ENCODE data around the gene TDRD12.
"Not testable (repeated sequence)": the region's sequence is repeated elsewhere in the genome, so short reads cannot be mapped to it uniquely, and the experiment has no call there.

TDRD12 gene

DNA sequence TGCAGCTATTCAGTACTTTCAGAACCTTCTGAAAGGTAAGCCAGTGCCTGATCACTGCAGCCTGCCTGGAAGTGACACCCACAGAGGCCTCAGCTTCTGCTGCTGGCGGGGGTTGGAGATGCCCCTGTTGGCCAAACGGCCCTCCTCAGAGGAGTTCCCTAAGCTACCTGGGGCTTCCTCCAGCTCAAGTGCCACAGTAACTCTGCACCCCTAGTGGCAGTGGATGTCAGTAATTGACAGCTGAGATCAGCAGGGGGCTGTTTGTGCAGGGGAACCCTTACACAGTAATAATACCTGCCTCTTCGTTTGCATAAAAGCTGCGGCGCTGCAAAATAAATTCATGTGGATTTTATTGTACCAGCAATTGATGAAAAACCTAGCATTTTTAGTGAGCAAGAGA, 28.9 kb downstream of the TDRD12 start:
- FAIRE-seq, result no peak

DNA sequence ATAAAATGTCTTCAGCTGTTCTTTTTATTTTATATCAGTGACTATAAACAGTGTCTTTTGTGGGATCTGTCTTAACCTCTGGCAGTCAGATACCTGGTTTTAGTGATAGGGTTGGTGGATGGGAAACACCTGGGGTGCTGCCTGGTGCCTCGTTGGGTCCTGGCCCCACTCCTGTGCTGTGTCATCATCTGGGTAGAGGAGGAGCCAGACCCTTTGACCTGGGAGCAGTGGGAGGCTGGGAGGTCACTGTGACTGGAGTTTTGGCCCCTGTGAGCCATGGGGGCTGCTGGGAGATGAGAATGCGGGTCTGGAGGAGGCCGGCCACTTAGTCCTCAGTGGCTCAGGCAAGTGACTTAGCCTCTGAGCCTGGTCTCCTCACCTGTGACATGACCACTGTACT, 29.4 kb downstream of the TDRD12 start:
- FAIRE-seq, result no peak

DNA sequence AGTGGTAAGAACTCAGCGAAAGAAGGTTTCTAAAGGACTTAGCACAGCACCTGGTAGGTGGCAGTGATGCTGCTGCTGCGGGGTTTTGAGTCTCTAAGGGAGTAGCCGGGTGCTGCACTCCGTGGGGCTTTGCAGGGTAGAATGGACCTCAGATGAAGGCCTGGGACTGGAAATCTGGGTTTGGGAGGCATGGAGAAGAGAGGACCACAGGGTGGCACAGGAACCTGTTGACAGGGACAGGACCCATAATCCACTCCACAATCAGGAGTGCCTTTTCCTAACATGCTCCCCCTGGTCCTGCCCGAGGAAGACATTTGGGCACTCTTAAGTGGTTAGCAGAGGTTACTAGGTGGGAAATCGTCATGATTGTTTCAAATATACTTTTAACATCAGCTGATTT, 29.8 kb downstream of the TDRD12 start:
- FAIRE-seq, result no peak

DNA sequence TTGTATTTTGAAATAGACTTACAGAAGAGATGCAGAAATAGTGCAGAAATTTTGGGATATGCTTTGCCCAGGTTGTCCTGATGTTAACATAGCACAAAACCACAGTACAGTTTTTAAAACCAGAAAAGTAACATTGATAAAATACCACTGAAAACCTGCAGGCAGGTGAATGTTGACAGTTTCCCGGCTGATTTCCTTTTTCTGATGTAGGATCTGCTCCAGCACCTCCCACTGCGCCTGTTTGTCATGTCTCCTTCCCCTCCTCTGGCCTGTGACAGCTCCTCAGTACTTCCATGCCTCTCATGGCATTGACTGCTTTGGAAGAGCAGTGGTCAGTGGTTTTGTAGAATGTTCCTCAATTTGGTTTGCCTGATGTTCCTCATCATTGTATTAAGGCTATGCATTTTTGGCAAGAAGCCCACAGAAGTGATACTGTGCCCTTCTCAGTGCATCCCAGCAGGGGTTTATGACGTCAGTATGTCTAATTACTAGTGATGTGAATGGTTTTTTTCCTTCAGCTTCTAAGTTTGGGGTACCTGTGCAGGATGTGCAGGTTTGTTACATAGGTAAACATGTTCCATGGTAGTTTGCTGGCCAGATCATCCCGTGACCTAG, 31.0 kb downstream of the TDRD12 start:
- no peak for FAIRE-seq

DNA sequence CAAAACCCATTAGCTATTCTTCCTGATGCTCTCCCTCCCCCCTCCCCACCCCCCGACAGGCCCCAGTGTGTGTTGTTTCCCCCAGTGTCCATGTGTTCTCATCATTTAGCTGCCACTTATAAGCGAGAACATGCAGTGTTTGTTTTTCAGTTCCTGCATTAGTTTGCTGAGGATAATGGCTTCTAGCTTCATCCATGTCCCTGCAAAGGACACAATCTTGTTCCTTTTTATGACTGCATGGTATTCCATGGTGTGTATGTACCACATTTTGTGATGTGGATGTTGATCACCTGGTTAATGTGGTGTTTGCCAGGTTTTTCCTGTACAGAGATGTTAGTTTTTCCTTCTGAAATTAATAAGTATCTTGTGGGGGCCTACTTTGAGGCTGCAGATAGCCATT, 31.5 kb downstream of the TDRD12 start:
- FAIRE-seq, result no peak

DNA sequence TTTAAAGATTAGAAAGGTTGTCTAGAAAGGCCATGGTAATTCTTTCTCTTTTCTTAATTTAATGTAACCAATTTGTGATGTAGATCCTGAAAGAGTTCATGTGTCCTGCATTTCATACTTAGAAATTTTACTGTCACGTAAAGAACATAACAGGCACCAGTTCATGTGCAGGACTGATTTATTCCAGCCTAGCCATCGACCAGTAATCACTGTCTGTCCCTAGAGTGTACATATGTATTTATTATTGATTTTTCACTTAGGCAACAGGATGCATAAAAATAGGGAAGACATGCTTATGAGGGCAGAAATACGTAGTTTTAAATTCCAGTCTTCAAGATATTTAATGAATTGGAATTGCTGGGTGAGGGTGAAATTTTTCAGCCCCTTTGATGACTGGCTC, 37.6 kb downstream of the TDRD12 start:
- no peak for FAIRE-seq

DNA sequence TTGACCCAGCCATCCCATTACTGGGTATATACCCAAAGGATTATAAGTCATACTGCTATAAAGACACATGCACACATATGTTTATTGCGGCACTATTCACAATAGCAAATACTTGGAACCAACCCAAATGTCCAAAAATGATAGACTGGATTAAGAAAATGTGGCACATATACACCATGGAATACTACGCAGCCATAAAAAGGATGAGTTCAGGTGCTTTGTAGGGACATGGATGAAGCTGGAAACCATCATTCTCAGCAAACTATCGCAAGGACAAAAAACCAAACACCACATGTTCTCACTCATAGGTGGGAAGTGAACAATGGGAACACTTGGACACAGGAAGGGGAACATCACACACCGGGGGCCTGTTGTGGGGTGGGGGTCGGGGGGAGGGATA, 45.8 kb downstream of the TDRD12 start:
- not testable (repeated sequence) for FAIRE-seq

DNA sequence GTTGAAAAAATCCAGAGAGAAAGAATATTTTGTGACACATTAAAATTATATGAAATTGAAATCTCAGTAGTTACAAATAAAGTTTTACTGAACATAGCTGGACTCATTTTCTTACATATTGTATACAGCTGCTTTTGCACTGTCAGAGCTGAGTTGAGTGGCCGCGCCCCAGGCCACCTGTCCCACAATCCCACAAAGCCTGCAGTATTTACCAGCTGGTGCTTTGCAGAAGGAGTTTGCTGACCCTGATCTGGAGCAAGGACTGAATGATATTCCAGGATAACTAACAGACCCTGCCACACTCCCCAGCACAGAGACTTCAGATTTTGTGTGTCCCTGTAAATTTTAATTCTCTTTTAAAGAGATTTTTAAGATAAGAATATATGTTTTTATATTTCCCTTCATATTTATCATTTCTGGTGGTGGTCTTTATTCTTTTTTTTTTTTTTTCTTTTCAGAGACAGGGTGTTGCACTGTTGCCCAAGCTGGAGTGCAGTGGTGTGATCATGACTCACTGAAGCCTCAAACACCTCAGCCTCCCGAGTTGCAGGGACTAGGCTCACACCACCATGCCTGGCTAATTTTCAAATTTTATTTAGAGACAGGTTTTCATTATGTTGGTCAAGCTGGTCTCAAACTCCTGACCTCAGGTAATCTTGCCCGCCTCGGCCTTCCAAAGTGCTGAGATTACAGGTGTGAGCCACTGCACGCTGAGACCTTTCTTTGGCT, 48.5 kb downstream of the TDRD12 start:
- FAIRE-seq, result no peak

DNA sequence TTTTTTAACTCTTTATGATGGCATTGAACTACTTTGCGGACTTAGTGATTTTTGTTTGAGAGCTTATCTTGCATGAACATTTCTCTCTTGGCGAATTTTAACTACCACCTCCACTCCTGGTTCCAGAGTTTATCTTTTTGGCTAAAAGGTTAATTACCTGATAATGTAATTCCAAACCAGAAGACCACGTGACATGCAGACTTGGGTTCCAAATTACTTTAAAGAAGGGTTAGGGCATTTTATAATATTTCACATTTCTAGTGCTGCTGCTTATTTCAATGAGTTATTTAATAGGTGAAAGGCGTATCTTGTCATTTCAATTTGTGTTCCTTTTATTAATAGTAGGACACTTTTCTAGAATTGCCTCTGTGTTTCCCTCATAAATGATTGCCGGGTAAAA, 52.0 kb downstream of the TDRD12 start:
- no peak for FAIRE-seq

DNA sequence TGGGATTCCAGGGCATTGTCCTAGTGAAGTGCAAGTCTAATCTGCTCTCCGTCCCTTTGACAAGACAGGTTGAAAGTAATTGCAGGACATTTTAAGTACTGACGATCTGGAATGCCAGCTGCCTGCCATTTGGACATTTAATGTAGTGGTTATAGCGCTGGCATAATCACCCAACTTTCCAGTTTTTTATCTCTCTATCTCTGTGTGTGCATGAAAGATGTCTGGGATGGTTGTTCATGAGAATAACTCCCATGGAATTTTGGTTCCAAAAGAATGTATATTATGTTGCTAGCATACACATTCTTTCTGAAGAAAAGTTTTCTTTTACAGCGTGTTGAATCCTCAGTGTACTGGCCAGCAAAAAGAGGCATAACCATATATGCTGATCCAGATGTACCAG, 53.6 kb downstream of the TDRD12 start:
- FAIRE-seq, result no peak

DNA sequence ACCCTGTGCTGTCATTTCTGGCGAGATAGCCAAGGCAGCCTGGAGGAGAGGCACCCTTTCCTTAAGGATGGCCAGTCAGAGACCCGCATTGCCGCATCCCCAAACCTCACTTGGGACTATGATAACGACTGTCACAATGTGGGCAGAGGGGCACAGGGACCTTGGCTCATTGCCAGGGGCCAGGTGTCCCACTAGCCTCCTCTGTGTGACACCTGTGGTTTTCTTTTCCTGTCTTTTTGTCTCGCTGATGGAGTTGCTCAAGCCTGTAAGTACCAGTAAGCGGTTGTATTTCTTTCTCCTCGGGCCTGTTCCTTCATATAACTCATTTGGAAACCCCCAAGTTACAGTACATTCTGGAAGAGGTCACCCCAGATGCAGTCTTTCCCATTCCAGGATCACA, 59.5 kb downstream of the TDRD12 start:
- FAIRE-seq, result no peak

DNA sequence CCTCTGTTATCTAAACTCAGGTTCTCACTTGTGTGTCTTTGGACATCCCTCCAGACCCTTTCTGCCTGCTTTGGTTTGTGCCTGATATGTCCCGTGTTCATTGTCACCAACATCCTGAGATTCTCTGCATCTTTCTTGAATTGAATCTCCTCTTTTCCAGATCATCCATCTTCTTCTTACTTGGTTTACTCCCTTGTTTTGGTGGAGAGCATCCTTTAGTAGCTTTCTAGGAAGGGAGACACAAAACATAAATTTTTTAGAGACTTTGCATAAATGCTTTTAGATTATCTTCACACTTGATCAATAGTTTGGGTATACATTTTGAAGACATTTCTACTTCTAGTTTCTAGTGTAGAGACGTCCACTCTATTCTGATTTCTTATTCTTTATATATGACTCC, 61.7 kb downstream of the TDRD12 start:
- FAIRE-seq, result no peak

DNA sequence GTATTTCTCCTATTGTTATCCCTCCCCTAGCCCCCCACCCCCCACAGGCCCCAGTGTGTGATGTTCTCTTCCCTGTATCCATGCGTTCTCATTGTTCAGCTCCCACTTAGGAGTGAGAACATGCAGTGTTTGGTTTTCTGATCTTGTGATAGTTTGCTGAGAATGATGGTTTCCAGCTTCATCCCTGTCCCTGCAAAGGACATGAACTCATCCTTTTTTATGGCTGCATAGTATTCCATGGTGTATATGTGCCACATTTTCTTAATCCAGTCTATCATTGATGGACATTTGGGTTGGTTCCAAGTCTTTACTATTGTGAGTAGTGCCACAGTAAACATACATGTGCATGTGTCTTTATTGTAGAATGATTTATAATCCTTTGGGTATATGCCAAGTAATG, 62.5 kb downstream of the TDRD12 start:
- not testable (repeated sequence) for FAIRE-seq

DNA sequence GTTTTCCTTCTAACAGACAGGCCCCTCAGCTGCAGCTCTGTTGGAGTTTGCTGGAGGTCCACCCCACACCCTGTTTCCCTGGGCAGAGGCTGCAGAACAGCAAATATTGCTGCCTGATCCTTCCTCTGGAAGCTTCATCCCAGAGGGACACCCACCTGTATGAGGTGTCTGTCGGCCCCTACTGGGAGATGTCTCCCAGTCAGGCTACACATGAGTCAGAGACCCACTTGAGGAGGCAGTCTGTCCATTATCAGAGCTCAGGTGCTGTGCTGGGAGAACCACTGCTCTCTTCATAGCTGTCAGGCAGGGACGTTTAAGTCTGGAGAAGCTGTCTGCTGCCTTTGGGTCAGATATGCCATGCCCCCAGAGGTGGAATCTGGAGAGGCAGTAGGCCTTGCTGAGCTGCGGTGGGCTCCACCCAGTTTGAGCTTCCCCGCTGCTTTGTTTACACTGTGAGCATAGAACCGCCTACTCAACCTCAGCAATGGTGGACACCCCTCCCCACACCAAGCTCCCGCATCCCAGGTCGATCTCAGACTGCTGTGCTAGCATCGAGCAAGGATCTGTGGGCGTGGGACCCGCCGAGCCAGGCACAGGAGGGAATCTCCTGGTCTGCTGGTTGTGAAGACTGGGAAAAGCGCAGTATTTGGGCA, 67.7 kb downstream of the TDRD12 start:
- not testable (repeated sequence) for FAIRE-seq

DNA sequence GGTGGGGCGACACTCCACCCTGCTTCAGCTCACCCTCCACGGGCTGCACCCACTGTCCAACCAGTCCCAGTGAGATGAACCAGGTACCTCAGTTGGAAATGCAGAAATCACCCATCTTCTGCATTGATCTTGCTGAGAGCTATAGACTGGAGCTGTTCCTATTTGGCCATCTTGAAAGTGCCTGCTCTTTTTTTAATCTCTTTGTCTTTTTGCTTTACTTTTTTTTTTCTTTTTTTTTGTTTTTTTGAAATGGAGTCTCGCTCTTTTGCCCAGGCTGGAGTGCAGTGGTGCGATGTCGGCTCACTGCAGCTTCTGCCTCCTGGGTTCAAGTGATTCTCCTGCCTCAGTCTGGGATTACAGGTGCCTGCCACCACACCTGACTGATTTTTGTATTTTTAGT, 68.3 kb downstream of the TDRD12 start:
- FAIRE-seq, result not testable (repeated sequence)

DNA sequence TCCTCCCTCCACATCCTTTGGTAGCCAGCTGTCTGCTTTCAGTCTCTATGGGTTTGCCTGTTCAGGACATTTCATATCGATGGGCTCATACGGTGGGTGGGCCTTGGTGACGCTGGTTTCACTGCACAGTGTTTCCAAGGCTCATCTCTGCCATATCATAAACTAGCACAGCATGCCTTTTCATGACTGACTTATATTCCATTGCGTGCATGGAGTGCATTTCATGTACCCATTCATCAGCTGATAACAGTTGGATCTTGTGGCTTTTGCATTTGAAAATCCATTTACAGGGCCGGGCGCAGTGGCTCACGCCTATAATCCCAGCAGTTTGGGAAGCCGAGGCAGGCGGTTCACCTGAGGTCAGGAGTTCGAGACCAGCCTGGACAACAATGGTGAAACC, 69.9 kb downstream of the TDRD12 start:
- no peak for FAIRE-seq

DNA sequence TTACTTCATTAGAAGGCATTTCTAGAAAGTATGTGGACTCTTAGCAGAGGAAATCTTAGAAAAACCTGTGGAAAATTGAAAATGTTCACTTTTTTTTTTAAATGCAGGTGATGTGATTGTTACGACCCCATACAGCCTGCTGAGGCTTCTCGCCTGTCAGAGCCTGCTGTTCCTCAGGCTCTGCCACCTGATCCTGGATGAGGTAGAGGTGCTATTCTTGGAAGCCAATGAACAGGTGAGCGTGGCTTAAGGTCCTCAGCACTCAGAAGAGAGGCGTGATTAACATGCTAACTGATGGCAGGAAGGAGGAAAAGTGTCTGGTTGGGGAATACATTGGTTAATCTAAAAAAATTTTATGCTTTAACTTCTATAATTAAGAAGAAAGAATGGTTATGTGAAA, 78.6 kb downstream of the TDRD12 start:
- FAIRE-seq, result no peak

DNA sequence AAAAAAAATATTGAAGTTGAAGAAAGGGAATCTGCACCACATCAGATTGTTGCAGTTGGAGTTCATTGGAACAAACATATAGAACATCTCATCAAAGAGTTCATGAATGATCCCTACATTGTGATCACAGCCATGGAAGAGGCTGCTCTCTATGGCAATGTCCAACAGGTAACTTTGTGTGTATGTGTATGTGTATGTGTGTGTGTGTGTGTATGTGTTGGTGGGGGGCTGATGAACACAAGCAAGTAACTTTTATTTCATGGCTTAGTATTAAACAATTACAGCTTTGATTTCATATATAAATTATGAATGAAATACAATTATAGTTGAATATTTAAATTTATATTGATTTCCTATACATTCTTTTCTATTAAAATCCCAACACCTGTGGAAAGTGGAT, 80.6 kb downstream of the TDRD12 start:
- FAIRE-seq, result no peak

DNA sequence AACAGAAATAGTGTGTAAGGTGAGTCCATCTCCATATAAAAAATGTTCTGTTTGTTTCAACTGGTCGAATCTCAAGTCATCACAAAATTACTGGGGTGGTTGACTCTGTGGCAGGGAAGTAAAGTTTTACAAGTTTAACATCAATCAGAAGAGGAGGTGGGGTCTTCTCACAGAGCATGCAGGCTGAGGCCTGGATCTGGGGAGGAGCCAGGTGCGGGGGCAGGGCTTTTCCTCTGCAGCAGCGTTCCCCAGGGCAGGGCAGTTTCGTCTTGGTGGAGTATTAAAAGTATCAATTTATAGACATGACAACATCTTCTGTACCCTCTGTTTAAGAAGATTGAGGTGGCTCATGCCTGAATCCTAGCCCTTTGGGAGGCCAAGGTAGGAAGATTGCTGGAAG, 81.2 kb downstream of the TDRD12 start:
- FAIRE-seq, result no peak

DNA sequence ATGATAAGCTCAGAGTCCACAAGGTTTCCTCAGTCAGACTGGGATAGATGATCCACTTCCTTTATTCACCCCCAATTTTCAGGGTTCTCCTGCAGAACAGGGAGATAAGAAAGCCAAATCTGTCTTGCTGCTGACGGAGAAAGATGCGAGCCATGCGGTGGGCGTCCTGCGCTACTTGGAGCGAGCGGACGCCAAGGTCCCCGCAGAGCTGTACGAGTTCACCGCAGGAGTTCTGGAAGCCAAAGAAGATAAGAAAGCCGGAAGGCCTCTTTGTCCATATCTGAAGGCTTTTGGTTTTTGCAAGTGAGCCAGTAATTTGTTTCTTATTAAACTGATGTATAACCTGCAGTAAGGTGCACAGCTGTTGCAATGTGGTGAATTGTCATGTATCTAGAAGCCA, 83.3 kb downstream of the TDRD12 start:
- no peak for FAIRE-seq

DNA sequence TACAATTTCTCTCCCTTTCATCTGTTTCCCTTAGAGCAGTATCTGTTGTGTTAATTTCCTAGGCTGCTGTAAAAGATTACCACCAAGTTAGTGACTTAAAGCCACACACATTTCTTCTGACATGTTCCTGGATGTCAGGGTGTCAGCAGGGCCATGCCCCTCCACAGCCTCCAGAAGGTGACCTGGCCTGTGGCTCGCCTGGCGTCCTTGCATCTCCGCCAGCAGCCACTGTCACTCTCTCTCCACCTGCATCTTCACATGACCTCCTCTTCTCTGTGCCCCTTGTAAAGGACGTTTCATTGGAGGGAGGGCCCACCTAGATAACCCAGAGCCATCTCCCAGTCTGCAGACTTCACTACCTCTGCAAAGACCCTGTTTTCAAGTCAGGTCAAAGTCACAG, 88.7 kb downstream of the TDRD12 start:
- no peak for FAIRE-seq

DNA sequence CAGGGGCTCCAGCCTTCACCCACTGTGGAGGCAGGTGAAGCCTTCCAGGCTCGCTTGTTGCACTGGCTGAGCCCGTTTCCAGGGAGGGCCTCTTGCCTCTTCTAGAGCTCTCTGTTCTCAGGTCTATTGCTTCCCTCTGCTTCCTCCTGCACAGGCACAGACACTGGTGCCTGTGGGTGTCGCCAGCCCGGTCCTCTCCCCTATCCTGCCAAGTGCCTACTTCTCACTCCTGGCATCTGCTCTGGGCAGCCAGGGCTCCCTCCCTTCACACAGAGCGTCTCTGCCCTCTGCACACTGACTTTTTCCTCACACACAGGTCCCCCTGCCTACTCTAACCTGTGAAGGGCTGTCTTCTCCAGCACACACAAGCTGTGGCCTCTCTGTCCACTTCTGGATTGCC, 89.7 kb downstream of the TDRD12 start:
- FAIRE-seq, result no peak

DNA sequence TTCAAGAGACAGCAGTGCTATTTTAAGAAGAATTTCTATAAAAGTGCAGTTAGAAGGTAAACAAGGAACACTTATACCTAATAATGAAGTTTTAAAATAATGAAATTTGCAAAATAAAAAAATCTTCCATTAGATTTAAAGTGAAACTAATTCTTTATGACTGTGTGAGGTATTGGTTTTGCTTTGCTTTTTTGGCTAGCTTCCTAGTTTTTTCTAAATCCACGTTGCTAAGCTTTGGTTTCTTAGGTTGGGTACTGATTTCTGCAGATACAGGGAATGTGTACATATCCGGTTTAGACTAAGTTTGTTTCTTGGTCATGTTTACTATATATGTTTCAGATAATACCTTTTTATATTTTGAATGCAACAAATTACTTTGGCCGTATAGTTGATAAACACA, 90.2 kb downstream of the TDRD12 start:
- no peak for FAIRE-seq

DNA sequence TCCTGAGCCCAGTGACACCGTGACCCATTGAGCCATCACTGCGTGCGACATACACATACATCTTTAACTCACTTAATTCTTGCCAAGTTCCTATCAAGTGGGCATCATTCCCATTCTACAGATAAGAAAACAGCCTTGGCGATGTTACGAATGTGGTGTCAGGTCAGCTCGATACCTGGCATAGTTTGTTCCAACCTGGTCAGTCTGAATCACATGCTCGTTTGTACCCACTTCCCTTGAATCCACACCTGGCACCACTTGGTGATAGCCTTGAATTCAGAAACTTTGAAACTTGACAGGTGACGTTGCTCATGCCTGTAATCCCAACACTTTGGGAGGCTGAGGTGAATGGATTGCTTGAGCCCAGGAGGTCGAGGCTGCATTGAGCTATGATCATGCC, 90.9 kb downstream of the TDRD12 start:
- no peak for FAIRE-seq

DNA sequence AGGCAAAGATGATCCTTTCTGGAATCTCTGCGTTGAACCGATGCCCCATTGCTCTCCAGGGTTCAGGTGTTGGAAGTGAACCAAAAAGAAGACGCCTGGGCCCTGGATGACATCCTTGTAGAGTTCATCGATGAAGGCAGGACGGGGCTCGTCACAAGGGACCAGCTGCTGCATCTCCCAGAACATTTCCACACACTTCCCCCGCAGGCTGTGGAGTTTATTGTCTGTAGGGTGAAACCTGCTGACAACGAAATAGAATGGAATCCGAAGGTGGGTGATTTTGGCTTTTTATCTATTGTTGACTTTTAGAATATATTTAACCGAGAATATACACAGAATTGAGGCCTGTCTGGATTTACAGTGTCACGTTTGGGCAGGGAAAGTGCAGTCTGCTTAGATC, 91.6 kb downstream of the TDRD12 start:
- no peak for FAIRE-seq

Measured in islet of Langerhans (tissue), 1 donor.